Purkinje cell (primary cell): ENCODE results near the gene GRIN1. TPM values are rescaled to one million over a fixed set of nuclear protein-coding genes. Genes with fewer than 3 reads are reported as not detected.

Experiments
- polyA plus RNA-seq: library from polyadenylated mRNA; unstranded; fragments of >200 nt; fragmentation: Nextera tagmentation; gene quantifications from 2 replicates; pipeline ENCODE4 v1.2.1, GENCODE V29; 2014

The GRIN1 gene
- 21.4 and 26.3 TPM in 2 replicates for polyA plus RNA-seq

DNA sequence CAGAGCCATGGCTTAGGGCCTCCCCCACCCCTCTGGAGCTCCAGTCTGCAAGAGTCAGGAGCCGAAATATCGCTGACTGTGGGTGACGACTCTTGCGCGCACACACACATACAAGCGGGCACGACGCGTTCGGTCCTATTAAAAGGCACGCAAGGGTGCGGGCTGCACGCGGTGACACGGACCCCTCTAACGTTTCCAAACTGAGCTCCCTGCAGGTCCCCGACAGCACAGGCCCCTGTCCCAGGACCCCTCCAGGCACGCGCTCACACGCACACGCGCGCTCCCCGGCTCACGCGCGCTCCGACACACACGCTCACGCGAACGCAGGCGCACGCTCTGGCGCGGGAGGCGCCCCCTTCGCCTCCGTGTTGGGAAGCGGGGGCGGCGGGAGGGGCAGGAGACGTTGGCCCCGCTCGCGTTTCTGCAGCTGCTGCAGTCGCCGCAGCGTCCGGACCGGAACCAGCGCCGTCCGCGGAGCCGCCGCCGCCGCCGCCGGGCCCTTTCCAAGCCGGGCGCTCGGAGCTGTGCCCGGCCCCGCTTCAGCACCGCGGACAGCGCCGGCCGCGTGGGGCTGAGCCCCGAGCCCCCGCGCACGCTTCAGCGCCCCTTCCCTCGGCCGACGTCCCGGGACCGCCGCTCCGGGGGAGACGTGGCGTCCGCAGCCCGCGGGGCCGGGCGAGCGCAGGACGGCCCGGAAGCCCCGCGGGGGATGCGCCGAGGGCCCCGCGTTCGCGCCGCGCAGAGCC is at the start of gene GRIN1:
GRIN1 (plus strand) TSS at position 433 of the 746 bp plus-strand sequence. CDS start 333 bp downstream, outside the sequence.

DNA sequence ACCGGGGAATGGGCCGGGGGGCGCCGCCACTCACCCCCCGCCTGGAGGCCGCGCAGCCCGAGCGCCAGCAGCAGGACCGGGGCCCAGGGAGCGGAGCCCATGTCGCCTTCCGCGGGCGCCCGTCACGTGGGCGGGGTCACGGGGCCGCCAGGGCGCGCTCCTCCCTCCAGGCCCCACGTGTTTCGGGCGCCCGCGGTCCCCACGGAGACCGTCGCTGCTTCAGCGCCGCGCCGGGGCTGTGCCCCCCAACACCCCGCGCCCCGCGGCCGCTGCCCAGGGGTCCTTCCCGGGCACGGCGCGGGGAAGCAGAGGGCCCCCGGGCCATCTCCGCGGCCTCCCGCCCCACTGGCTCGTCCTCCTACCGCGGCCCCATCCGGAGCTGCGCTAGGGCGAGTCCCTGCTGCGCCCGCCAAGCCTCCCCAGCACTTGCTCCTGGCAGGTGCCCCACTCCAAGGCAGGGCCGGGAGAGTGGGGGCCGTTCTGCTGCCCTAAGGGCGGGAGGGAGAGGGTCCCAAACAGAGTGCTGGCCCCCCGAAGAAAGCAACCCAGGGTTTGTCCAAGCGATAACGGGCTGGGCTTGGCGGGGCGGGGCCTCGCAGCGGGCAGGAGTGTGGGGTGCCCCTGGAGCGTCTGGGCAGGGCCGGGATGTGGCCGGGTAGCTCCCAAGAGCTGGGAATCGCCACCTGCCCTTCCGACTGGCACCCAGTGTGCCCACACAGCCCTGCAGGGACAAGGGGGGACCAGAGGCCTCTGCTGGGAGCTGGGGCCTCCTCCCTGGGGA is 24.2 kb upstream of the GRIN1 start, which contains the start of gene DPP7:
DPP7 (minus strand) TSS at position 121 of the 781 bp plus-strand sequence; CDS start at position 101, 20 bp downstream.

DNA sequence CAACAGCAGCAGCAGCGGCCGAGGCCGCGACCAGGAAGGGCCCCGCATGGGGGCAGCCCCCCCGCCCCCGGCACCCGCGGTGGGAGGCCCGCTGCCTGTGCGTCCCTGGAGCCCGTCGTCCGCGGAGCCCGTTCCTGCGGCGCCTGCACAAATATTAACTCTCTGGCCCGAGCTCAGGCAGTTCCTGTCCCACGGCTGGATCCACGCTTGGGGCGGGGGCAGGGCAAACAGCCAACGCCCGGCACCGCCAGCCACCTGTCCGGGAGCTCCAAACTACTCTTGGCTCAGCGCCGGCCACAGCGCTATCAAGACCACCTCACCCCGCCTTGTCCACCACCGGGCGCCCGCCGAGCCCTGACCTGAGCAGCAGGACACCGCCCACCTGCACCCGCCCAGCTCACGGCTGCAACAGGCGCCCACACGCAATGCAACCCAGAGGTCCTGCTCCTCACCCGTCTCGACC is 31.0 kb downstream of the GRIN1 start, which contains the start of gene LRRC26:
LRRC26 (minus strand) TSS at position 156 of the 463 bp plus-strand sequence; CDS start at position 48, 108 bp downstream.

DNA sequence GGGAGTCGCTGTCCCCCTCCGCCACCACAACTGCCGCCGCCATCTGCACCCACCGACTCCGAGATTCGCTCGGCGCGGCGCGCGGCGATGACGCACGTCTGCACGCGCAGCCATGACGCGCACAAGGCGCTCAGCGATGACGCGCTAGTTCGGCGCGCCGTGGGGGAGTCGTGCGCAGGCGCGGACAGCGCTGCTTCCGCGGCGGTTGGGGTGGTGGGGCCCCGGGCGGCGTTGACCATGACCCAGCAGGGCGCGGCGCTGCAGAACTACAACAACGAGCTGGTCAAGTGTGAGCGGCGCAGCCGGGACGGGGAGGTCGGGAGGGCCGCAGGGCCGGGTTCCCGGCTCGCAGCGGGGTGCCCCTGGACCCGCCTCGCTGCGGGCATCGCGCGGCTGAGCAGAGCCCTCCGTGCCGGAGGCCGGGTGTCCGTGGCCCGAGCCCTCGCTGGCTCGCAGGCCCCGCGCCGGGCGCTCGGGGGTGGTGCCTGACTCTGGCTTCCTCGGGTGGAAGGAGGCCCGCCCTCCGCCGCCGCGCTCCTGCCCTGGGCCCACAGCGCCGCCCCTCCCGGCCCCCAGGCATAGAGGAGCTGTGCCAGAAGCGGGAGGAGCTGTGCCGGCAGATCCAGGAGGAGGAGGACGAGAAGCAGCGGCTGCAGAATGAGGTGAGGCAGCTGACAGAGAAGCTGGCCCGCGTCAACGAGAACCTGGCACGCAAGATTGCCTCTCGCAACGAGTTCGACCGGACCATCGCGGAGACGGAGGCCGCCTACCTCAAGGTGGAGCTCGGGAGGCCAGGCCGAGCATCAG is 49.7 kb downstream of the GRIN1 start, which contains the start of the genes ANAPC2 and SSNA1:
ANAPC2 (minus strand) TSS at position 71 of the 807 bp plus-strand sequence; CDS start at position 43, 28 bp downstream.
SSNA1 (plus strand) TSS at position 187 of the 807 bp plus-strand sequence; CDS start at position 238, 51 bp downstream.

DNA sequence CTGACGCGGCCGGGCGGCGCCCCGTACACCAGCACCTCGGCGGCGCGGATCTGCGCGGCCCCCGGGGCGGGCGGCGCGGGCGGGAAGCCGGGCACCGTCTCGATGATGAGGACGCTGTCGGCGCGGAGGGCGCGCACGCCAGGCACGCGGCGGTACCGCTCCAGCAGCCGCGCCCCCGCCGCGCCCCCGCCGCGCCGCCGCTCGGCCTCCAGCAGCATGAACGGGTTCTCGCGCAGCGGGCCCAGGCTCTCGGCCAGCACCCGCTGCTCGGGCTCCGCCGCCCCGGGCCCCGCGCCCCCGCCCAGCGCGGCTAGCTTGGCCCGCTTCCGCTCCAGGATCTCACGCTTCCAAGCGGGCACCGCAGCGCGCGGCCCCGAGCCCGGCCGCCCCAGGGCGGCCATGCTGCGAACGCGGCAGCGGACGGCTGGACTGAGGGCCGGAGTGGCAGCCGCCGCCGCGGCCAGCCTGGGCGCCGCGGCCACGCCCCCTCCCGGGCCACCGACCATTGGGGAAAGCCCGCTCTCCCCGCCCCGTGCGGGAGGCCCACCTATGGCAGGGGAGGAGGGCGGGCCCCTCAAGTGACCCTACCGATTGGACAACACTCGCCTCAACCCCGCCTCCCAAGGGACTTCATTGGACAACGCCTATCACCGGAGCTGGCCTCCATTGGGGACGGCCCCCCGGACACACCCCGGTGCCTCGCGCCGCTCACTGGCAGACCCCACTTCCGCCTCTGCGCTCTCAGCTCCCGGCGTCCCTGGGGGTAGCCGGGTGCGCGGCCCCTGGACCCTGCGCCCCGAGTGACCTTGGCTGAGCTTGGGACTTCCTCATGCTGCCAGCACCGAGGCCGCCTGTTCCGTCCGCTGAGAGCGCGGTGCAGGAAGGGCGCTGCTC is 61.6 kb downstream of the GRIN1 start, which contains the start of gene TPRN:
TPRN (minus strand) TSS at position 431 of the 894 bp plus-strand sequence; CDS start at position 401, 30 bp downstream.

DNA sequence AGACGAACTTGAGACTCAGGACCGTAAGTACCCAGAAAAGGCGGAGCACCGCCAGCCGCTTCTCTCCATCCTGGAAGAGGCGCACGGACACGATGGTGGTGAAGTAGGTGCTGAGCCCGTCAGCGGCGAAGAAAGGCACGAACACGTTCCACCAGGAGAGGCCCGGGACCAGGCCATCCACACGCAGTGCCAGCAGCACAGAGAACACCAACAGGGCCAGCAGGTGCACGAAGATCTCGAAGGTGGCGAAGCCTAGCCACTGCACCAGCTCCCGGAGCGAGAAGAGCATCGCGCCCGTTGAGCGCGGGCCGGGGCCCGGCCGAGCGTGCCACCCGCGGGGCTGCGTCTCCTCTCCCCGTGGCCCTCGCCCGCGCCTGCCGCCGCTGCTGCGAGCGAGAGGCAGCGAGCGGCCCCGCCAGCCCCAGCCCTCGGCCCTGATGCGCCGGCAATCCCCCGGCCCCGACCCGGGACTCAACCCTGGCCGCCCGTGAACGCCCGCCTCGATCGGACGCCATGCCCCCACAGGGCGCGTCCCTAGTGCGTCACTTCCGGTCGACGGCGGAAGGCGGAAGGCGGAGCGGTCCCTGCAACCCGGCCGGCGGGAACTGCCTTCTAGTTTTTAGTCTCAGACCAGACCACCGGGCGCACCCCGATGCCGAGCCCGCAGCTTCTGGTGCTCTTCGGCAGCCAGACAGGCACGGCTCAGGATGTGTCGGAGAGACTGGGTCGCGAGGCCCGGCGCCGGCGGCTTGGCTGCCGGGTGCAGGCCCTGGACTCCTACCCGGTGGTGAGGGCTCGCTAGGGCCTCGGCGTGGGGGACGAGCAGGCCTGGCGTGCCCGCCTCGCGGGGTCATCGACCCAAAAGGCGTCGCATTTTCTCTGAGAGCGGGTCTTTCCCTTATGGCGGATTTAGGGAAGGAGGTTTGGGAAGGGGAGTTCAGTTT is 66.4 kb downstream of the GRIN1 start, which contains the start of the genes NDOR1 and TMEM203:
NDOR1 (plus strand) TSS at position 575 of the 944 bp plus-strand sequence; CDS start at position 653, 78 bp downstream.
TMEM203 (minus strand) TSS at position 523 of the 944 bp plus-strand sequence; CDS start at position 289, 234 bp downstream.

Other genes starting within 250 kb of the GRIN1 start
- 0.56 and 2.2 TPM in 2 replicates for gene FBXW5, start 194.4 kb upstream of the GRIN1 start, polyA plus RNA-seq
- gene C8G, start 193.9 kb upstream of the GRIN1 start, polyA plus RNA-seq: 0.90 TPM in 1 of 2 replicates, not detected in the other
- gene LCN12, start 186.9 kb upstream of the GRIN1 start, polyA plus RNA-seq: not detected in 2 replicates
- gene PTGDS, start 161.7 kb upstream of the GRIN1 start, polyA plus RNA-seq: 67.9 and 135 TPM in 2 replicates
- gene LCNL1, start 156.2 kb upstream of the GRIN1 start, polyA plus RNA-seq: not detected in 2 replicates
- 4.7 TPM in 2 replicates for gene PAXX, start 146.7 kb upstream of the GRIN1 start, polyA plus RNA-seq
- gene CLIC3, start 142.6 kb upstream of the GRIN1 start, polyA plus RNA-seq: not detected in 2 replicates
- gene ABCA2, start 110.9 kb upstream of the GRIN1 start, polyA plus RNA-seq: 0.60 and 0.74 TPM in 2 replicates
- not detected in 2 replicates for gene FUT7, start 107.1 kb upstream of the GRIN1 start, polyA plus RNA-seq
- 10.3 and 19.0 TPM in 2 replicates for gene NPDC1, start 93.0 kb upstream of the GRIN1 start, polyA plus RNA-seq
- not detected in 2 replicates for gene ENTPD2, start 85.1 kb upstream of the GRIN1 start, polyA plus RNA-seq
- gene SAPCD2, start 68.6 kb upstream of the GRIN1 start, polyA plus RNA-seq: 0.24 TPM in 1 of 2 replicates, not detected in the other
- not detected in 2 replicates for gene UAP1L1, start 61.6 kb upstream of the GRIN1 start, polyA plus RNA-seq
- 5.7 and 15.4 TPM in 2 replicates for gene MAN1B1, start 52.2 kb upstream of the GRIN1 start, polyA plus RNA-seq
- 9.9 and 22.2 TPM in 2 replicates for gene DPP7, start 24.4 kb upstream of the GRIN1 start, polyA plus RNA-seq
- not detected in 2 replicates for gene LRRC26, start 30.9 kb downstream of the GRIN1 start, polyA plus RNA-seq
- not detected in 2 replicates for gene TMEM210, start 32.9 kb downstream of the GRIN1 start, polyA plus RNA-seq
- gene ANAPC2, start 49.4 kb downstream of the GRIN1 start, polyA plus RNA-seq: 0.71 TPM in 1 of 2 replicates, not detected in the other
- 7.4 and 25.2 TPM in 2 replicates for gene SSNA1, start 49.5 kb downstream of the GRIN1 start, polyA plus RNA-seq
- 0.44 and 0.99 TPM in 2 replicates for gene TPRN, start 61.6 kb downstream of the GRIN1 start, polyA plus RNA-seq
- gene TMEM203, start 66.5 kb downstream of the GRIN1 start, polyA plus RNA-seq: 21.0 and 30.3 TPM in 2 replicates
- 0.10 and 0.11 TPM in 2 replicates for gene NDOR1, start 66.5 kb downstream of the GRIN1 start, polyA plus RNA-seq
- gene RNF208, start 83.1 kb downstream of the GRIN1 start, polyA plus RNA-seq: 2.6 and 5.0 TPM in 2 replicates
- gene CYSRT1, start 86.0 kb downstream of the GRIN1 start, polyA plus RNA-seq: 0.26 TPM in 1 of 2 replicates, not detected in the other
- not detected in 2 replicates for gene RNF224, start 88.3 kb downstream of the GRIN1 start, polyA plus RNA-seq
- gene SLC34A3, start 91.7 kb downstream of the GRIN1 start, polyA plus RNA-seq: not detected in 2 replicates
- 94.6 and 103 TPM in 2 replicates for gene TUBB4B, start 102.1 kb downstream of the GRIN1 start, polyA plus RNA-seq
- gene STPG3, start 112.1 kb downstream of the GRIN1 start, polyA plus RNA-seq: not detected in 2 replicates
- 0.38 and 1.0 TPM in 2 replicates for gene NELFB, start 116.2 kb downstream of the GRIN1 start, polyA plus RNA-seq
- not detected in 2 replicates for gene TOR4A, start 138.6 kb downstream of the GRIN1 start, polyA plus RNA-seq
- gene NRARP, start 163.1 kb downstream of the GRIN1 start, polyA plus RNA-seq: not detected in 2 replicates